GM21528 (cell line): Measurements from ENCODE around the gene BCL6B.
A peak's percentile ranks its signal among the peaks of the same experiment; 100 is the strongest.
"Not testable (repeated sequence)": the region's sequence is repeated elsewhere in the genome, so short reads cannot be mapped to it uniquely, and the experiment has no call there.

Experiments
- ATAC-seq: cut with Tn5 transposase; IDR thresholded peaks from one replicate; pipeline ENCODE4 v1.9.1; 2021; ENCODE audit warnings: mild to moderate bottlenecking, moderate library complexity; ENCODE audit not compliant: unreplicated experiment, low FRiP score

The BCL6B gene

DNA sequence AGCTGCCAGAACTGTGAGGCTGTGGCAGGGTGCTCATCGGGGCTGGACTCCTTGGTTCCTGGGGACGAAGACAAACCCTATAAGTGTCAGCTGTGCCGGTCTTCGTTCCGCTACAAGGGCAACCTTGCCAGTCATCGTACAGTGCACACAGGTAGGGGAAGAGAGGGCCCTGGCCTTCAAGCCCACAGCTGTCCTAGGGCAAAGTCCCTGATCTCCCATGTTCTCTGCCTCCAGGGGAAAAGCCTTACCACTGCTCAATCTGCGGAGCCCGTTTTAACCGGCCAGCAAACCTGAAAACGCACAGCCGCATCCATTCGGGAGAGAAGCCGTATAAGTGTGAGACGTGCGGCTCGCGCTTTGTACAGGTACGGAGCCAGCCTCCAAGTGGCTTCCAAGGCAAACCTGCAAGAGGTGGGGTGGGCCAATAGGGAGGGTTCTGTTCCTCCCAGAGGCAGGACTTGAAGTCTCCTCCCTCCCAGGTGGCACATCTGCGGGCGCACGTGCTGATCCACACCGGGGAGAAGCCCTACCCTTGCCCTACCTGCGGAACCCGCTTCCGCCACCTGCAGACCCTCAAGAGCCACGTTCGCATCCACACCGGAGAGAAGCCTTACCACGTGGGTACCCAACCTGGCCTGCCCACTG lies 3.7 kb downstream of the BCL6B start:
- no peak for ATAC-seq

GRCh38 chr17:7027335-7027734 lies 4.5 kb downstream of the BCL6B start:
- ATAC-seq = no peak

DNA sequence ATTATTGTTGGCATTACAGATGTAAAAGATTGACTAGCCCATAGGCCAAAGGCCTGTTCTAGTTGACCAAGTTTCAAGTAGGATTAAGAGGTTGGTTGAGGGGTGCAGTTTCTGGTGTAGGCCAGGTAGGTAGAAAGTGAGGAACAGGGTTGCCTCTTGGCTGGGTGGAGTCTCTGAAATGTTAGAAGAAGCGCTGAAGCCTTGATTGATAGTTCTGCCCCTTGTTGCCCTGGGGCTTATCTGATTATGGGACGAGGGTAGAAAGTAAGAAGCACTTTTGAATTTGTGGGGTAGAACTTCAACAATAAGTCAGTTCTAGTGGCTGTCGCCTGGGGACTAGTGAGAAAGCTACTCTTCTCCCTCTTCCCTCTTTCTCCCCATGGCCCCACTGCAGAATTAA lies 6.2 kb downstream of the BCL6B start:
- no peak for ATAC-seq

DNA sequence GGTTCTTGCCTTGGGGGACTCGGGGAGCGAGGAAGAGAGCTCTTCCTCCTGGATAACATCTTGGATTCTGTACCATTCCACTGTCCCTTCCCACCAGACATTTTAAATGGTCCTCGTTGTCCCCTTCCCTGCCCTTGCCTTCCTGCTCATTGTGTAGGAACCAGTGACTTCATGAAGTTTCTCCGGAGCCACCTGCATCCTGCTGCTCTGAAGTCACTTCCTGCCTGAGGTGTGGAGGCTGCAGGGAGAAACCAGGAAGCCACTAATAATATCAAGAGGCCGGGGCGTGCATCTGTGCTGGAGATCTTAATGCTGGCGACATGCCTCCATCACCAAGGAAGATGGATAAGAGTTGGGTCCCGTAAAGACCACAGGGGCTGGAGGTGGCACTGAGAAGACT lies 6.8 kb downstream of the BCL6B start:
- ATAC-seq = no peak

- ATAC-seq = peak; percentile 19
These were observed 12.2 kb downstream of the BCL6B start for GRCh38 chr17:7034955-7035590.

- ATAC-seq = peak; percentile 87
These were observed 12.9 kb downstream of the BCL6B start, which contains the start of gene SLC16A13 for GRCh38 chr17:7035591-7036368. Gene SLC16A13 (plus strand): TSS chr17:7036015. CDS start chr17:7036383, 368 bp downstream.

DNA sequence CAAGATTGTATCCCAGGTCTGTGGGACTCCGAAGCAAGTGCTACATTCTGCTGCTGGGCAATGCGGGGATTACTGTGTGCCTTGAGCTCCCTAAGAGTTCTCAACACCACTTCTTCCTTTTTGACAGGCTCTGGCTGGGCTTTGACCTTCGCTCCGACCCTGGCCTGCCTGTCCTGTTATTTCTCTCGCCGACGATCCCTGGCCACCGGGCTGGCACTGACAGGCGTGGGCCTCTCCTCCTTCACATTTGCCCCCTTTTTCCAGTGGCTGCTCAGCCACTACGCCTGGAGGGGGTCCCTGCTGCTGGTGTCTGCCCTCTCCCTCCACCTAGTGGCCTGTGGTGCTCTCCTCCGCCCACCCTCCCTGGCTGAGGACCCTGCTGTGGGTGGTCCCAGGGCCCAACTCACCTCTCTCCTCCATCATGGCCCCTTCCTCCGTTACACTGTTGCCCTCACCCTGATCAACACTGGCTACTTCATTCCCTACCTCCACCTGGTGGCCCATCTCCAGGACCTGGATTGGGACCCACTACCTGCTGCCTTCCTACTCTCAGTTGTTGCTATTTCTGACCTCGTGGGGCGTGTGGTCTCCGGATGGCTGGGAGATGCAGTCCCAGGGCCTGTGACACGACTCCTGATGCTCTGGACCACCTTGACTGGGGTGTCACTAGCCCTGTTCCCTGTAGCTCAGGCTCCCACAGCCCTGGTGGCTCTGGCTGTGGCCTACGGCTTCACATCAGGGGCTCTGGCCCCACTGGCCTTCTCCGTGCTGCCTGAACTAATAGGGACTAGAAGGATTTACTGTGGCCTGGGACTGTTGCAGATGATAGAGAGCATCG lies 15.4 kb downstream of the BCL6B start:
- ATAC-seq = no peak

GRCh38 chr17:7039832-7040231 lies 17.0 kb downstream of the BCL6B start:
- ATAC-seq = no peak

DNA sequence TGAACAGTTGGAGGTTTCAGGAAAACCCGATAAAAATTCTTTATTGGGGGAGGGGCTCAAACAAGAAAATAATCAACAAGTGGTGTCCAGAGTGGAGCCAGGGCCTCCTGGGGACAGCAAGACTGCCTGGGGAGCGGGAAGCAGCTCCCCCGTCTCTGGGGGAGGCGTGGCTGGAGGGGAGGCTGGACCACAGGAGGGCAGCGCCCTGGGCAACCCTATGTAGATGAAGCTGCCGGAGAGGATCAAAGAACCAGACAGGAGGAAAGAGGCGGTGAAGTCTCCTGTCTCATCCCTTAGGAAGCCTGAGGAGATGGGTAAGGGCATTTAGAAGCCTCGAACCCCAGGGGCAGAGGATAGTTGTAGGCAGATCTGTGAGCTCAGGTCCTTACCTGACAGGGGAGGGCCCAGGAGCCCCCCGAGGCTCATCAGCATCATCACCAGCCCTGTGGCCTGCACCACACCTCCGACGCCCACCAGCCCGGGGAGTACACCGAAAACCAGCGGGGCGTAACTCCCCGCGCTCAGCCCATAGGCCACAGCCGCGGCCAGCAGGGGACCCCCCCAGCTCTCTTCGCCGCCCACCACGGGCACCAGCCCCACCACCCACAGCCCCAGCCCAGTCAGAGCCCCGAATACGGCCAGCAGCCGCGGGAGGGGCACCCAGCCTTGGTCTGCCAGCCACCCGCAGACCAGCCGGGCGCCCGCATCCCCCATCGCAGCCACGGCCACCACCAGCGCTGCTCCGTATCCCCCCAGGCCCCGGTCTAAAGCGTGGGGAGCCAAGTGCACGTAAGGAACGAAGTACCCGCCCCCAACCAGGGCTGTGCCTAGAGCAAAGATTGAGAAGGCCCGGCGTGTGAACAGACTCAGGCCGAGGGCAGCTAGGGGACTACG lies 19.0 kb downstream of the BCL6B start:
- no peak for ATAC-seq

- no peak for ATAC-seq
These were observed 19.8 kb downstream of the BCL6B start for GRCh38 chr17:7042501-7043181.

DNA sequence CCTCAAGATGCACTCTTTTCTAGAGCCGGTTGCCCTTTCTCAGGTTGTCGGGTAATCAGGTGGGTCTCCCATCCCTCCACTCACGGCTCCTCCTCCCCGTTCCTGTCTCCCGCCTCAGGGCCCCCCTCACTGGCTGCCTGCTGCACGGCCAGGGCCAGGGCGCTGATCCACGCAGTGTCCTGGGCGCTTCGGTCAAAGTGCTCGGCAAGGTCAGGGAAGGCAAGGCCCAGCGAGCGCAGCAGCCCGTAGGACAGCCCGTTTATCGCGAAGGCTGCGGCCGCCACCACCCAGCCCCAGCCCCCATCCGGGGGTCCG lies 20.3 kb downstream of the BCL6B start:
- ATAC-seq = no peak

DNA sequence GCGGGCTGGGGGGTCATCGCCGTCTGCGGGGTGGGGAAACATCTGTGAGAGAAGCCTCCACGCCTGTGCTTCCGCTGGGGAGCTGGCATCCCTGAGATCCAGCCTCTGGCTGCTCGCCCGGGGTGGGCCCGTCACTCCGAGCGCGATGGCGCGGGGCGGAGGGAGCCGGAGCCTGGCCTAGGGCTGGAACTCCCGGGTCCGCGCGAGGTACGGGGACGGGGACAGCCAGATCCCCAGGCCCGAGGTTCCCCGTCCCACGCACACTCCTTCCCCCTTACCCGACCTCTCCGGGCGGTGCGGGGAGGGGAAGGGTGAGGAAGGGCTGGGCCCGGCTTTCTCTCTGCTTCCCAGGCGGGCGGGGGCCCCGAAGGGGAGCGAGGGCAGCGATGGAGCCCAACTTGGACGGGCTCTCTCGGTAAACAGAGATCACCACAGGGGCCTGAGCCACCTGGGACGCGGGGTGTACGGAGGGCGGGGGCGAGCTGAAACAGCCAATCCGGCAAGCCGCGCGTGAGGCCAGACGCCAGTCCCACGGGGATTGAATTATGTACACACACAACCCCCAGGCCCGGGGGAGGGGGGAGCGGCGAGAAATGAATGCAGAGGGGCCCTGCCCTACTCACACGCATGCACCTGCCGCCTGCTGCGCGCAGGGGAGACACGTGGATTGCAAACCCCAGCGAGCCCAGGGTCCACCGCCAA lies 20.8 kb downstream of the BCL6B start, which contains the start of gene SLC16A11:
TSS of gene SLC16A11 (minus strand) at position 596 of the 702 bp plus-strand sequence. CDS start at position 17, 579 bp downstream.
- no peak for ATAC-seq

GRCh38 chr17:7045492-7046126 lies 22.8 kb downstream of the BCL6B start:
- no peak for ATAC-seq

DNA sequence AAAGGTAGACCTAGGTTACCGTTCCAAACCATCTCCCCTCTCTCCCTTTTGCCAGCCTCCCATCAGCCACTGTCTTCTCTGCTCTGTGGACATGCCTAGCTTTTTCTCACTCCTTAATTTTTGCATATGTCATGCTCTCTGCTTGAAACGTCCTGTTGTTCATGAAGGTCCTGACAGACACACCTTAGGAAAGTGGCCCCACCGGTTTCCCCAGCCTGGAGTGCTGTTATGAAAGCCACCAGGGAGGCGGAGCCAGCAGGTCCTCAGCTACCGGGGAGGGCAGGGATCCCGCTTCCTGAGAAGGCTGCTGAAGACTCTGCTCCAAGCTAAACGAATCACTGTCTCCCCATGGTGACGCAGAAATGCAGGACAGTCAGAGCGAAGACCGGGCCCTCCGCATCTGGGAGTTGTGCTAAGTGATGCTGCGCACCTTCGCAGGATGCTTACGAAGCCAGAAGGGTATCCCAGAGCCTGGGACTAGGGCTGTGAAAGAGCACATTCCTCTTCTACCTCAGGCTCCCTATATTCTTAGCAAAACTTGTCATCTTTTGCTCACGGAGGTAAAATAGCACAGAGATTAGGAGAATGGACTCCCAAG lies 23.4 kb downstream of the BCL6B start:
- ATAC-seq = no peak

GRCh38 chr17:7046725-7047397 lies 24.0 kb downstream of the BCL6B start:
- not testable (repeated sequence) for ATAC-seq

DNA sequence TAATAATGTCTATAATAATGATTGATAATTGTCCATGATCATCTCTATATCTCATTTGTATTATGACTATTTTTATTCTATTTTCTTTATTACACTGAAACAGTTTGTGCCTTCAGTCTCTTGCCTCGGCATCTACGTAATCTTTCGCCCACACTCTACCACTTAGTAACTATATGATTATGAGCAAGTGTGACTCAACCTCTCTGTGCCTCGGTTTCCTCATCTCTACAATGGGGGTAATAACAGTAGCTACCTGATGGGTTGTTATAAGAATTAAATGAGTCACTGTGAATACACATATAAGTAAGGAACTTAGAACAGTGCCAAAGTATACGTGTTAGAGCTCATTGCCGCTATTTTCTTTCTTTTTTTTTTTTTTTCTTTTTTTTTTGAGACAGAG lies 24.7 kb downstream of the BCL6B start:
- ATAC-seq = no peak

DNA sequence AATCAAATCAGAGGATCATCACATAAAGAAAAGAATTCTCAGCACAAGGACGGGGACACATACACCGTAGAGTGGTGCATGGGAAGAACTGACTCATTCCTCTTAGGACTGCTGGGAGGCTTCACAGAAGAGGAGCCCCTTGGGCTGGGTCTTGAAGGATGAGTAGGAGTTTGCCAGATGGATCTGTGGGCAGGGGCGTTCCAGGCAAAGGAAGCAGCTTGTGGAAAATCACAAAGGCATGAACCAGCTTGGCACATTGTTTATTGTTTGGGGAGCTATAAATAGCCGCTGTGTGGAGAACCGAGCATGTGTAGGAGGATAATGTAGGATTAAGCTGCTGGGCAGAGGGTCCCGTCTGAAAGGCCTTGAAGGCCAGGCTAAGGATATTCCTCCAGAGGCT lies 26.1 kb downstream of the BCL6B start:
- no peak for ATAC-seq
